H9 (cell line): ENCODE data around the gene TRIM38. TPM values are rescaled to one million over a fixed set of nuclear protein-coding genes. Genes with fewer than 3 reads are reported as not detected.
"Not testable (repeated sequence)": the region's sequence is repeated elsewhere in the genome, so short reads cannot be mapped to it uniquely, and the experiment has no call there.

Source experiments
- DNase-seq: peaks from one replicate; pipeline ENCODE4 v3.0.0-alpha.2; 2017
- H2AFZ ChIP-seq: one replicate; pipeline ENCODE4 v1.6.1; 2013; ENCODE audit warnings: mild to moderate bottlenecking, low read length, control low read depth, moderate library complexity
- H2AK5ac ChIP-seq: 2 replicates; pipeline ENCODE4 v1.6.1; 2013; ENCODE audit warnings: low read length, control low read depth, mixed read lengths; ENCODE audit not compliant: insufficient read length
- H2BK120ac ChIP-seq: one replicate; pipeline ENCODE4 v1.6.1; 2013; ENCODE audit warnings: low read depth, mild to moderate bottlenecking, low read length, control low read depth, inconsistent platforms; ENCODE audit not compliant: poor library complexity, severe bottlenecking
- H2BK12ac ChIP-seq: 2 replicates; pipeline ENCODE4 v1.6.1; 2013; ENCODE audit warnings: low read length, control low read depth, mixed read lengths, low read depth; ENCODE audit not compliant: insufficient read length
- H2BK15ac ChIP-seq: 2 replicates; pipeline ENCODE4 v1.6.1; 2013; ENCODE audit warnings: low read depth, low read length, control low read depth
- H2BK20ac ChIP-seq: one replicate; pipeline ENCODE4 v1.6.1; 2013; ENCODE audit warnings: low read depth, mild to moderate bottlenecking, low read length, control low read depth, inconsistent platforms; ENCODE audit not compliant: poor library complexity, severe bottlenecking
- H2BK5ac ChIP-seq: 2 replicates; pipeline ENCODE4 v1.6.1; 2013; ENCODE audit warnings: low read length, control low read depth, mixed read lengths; ENCODE audit not compliant: insufficient read length
- H3K14ac ChIP-seq: 2 replicates; pipeline ENCODE4 v1.6.1; 2013; ENCODE audit warnings: low read length, control low read depth; ENCODE audit not compliant: insufficient read depth
- H3K18ac ChIP-seq: 2 replicates; pipeline ENCODE4 v1.6.1; 2013; ENCODE audit warnings: low read depth, mild to moderate bottlenecking, mixed read lengths, low read length, control low read depth; ENCODE audit not compliant: insufficient read length
- H3K23ac ChIP-seq: 2 replicates; pipeline ENCODE4 v1.6.1; 2013; ENCODE audit warnings: low read length, control low read depth, mixed read lengths, low read depth; ENCODE audit not compliant: insufficient read length
- H3K23me2 ChIP-seq: 2 replicates; pipeline ENCODE4 v1.6.1; 2013; ENCODE audit warnings: low read depth, mild to moderate bottlenecking, mixed read lengths, low read length, control low read depth; ENCODE audit not compliant: insufficient read length, poor library complexity, severe bottlenecking
- H3K27ac ChIP-seq: 2 replicates; pipeline ENCODE4 v1.5.1; 2013; ENCODE audit warnings: low read length, control low read depth, mixed read lengths, low read depth; ENCODE audit not compliant: insufficient read length
- H3K27me3 ChIP-seq: 2 replicates; pipeline ENCODE4 v1.6.1; 2013; ENCODE audit warnings: low read length, control low read depth, inconsistent platforms; ENCODE audit not compliant: insufficient read depth
- H3K4ac ChIP-seq: 2 replicates; pipeline ENCODE4 v1.6.1; 2013; ENCODE audit warnings: low read depth, mild to moderate bottlenecking, control low read depth, inconsistent platforms, low read length, moderate library complexity
- H3K4me1 ChIP-seq: 2 replicates; pipeline ENCODE4 v1.6.1; 2013; ENCODE audit warnings: low read length, control low read depth, inconsistent platforms; ENCODE audit not compliant: insufficient read depth
- H3K4me2 ChIP-seq: 2 replicates; pipeline ENCODE4 v1.6.1; 2013; ENCODE audit warnings: low read length, control low read depth, mixed read lengths; ENCODE audit not compliant: insufficient read length, insufficient read depth
- H3K56ac ChIP-seq: 2 replicates; pipeline ENCODE4 v1.6.1; 2013; ENCODE audit warnings: low read depth, mild to moderate bottlenecking, mixed read lengths, low read length, control low read depth; ENCODE audit not compliant: insufficient read length
- H3K79me1 ChIP-seq: 2 replicates; pipeline ENCODE4 v1.6.1; 2013; ENCODE audit warnings: low read depth, mild to moderate bottlenecking, moderate library complexity, low read length, control low read depth, inconsistent platforms; ENCODE audit not compliant: insufficient read depth, poor library complexity, severe bottlenecking
- H3K79me2 ChIP-seq: 2 replicates; pipeline ENCODE4 v1.6.1; 2013; ENCODE audit warnings: low read length, control low read depth, inconsistent platforms; ENCODE audit not compliant: insufficient read depth
- H3K9ac ChIP-seq: 2 replicates; pipeline ENCODE4 v1.6.1; 2013; ENCODE audit warnings: low read length, control low read depth, mixed read lengths; ENCODE audit not compliant: insufficient read length; ENCODE audit errors: extremely low read depth
- H3K9me3 ChIP-seq: one replicate; pipeline ENCODE4 v1.6.1; 2013; ENCODE audit warnings: low read depth, low read length, inconsistent platforms; ENCODE audit not compliant: control insufficient read depth
- H3T11ph ChIP-seq: one replicate; pipeline ENCODE4 v1.6.1; 2013; ENCODE audit warnings: mild to moderate bottlenecking, low read length, control low read depth, inconsistent platforms
- H4K20me1 ChIP-seq: one replicate; pipeline ENCODE4 v1.6.1; 2013; ENCODE audit not compliant: control insufficient read depth, insufficient read length, insufficient read depth
- H4K5ac ChIP-seq: 2 replicates; pipeline ENCODE4 v1.6.1; 2013; ENCODE audit warnings: low read depth, mild to moderate bottlenecking, mixed read lengths, low read length, control low read depth; ENCODE audit not compliant: insufficient read length
- H4K8ac ChIP-seq: replicated peaks from 2 replicates; pipeline ENCODE4 v1.6.1; 2013; ENCODE audit warnings: low read length, control low read depth, mixed read lengths, low read depth; ENCODE audit not compliant: insufficient read length
- H4K91ac ChIP-seq: 2 replicates; pipeline ENCODE4 v1.6.1; 2013; ENCODE audit warnings: low read depth, mild to moderate bottlenecking, moderate library complexity, mixed read lengths, low read length, control low read depth; ENCODE audit not compliant: insufficient read length
- H3K27ac Mint-ChIP-seq, 3 experiments: 2 replicates in 2 of 3; 3 replicates in 1 of 3; pipeline ENCODE4 v1.8.0; 2020 to 2021; ENCODE audit warnings: mixed read lengths in 3 of 3, mild to moderate bottlenecking in 1 of 3, moderate library complexity in 1 of 3
- H3K27me3 Mint-ChIP-seq: 2 replicates; pipeline ENCODE4 v1.8.0; 2021; ENCODE audit warnings: low read depth, mild to moderate bottlenecking, moderate library complexity, mixed read lengths
- H3K36me3 Mint-ChIP-seq, 3 experiments: 2 replicates in 2 of 3; 3 replicates in 1 of 3; pipeline ENCODE4 v1.8.0; 2020 to 2021; ENCODE audit warnings: low read depth in 3 of 3, mixed read lengths in 3 of 3; ENCODE audit not compliant: insufficient read depth in 1 of 3
- H3K4me1 Mint-ChIP-seq, 2 experiments: 2 replicates each; pipeline ENCODE4 v1.8.0; 2020; ENCODE audit warnings: mixed read lengths in 2 of 2
- H3K4me3 Mint-ChIP-seq, 2 experiments: 2 replicates in 1 of 2; 3 replicates in 1 of 2; pipeline ENCODE4 v1.8.0; 2020 to 2021; ENCODE audit warnings: mild to moderate bottlenecking in 2 of 2, mixed read lengths in 2 of 2, moderate library complexity in 1 of 2
- H3K9me3 Mint-ChIP-seq, 2 experiments: 2 replicates in 1 of 2; 3 replicates in 1 of 2; pipeline ENCODE4 v1.8.0; 2020; ENCODE audit warnings: mild to moderate bottlenecking in 2 of 2, mixed read lengths in 2 of 2, moderate library complexity in 1 of 2
- CTCF ChIP-seq: fragments of 200-600 bp; sonication (generic); conservative IDR thresholded peaks from 3 replicates; pipeline ENCODE4 v1.8.0; 2021; ENCODE audit warnings: antibody characterized with exemption, mild to moderate bottlenecking
- WGBS: extraction: QIAGEN DNeasy Blood & Tissue Kit; methylation state at CpG from one replicate; pipeline ENCODE4 v1.1.7; 2013; ENCODE audit warnings: missing lambda C conversion rate, low lambda C conversion rate, mixed read lengths; ENCODE audit not compliant: insufficient read length; ENCODE audit errors: extremely low coverage; 5-methylcytosine and 5-hydroxymethylcytosine counted together
- total RNA-seq: library from RNA; stranded (reverse); gene quantifications from 2 replicates; pipeline ENCODE4 v1.2.1, GENCODE V29; 2021

The TRIM38 gene
- total RNA-seq, 1 experiment from 2014 or later = 0.61 TPM

- Histone ChIP-seq H2BK5ac (no peak overlapping the region), H2AFZ (no peak overlapping the region), H3K27ac (no peak overlapping the region), H3K27me3 (no peaks in the 10 kb centered on the region), H3K9ac (no peak overlapping the region), H2AK5ac (no peak overlapping the region), H2BK20ac (no peak overlapping the region), H3K18ac (no peak overlapping the region), H4K20me1 (no peaks in the 10 kb centered on the region), H2BK15ac (no peak overlapping the region), H3K9me3 (no peaks in the 10 kb centered on the region), H3T11ph (no peak overlapping the region), H4K91ac (no peak overlapping the region), H4K5ac (no peak overlapping the region), H2BK12ac (no peak overlapping the region), H3K23ac (no peak overlapping the region), H3K56ac (no peak overlapping the region), H4K8ac (no peak overlapping the region), H3K4ac (no peak overlapping the region), H3K79me1 (no peaks in the 10 kb centered on the region), H2BK120ac (no peak overlapping the region), H3K14ac (no peak overlapping the region), H3K4me1 (no peaks in the 10 kb centered on the region; the same call in 1 of the 2 replicates), H3K4me2 (no peak overlapping the region), H3K23me2 (no peaks in the 10 kb centered on the region), H3K79me2 (no peaks in the 10 kb centered on the region)
- H3K4me1 Mint-ChIP-seq = peaks cover 27 to 29% of the 10 kb centered on the region in 2 experiments
- no peaks in the 10 kb centered on the region for H3K9me3 Mint-ChIP-seq
- H3K4me3 Mint-ChIP-seq = no peak overlapping the region
- H3K36me3 Mint-ChIP-seq = no peaks in the 10 kb centered on the region; a peak in 1 of 7 replicates
- H3K27me3 Mint-ChIP-seq = no peaks in the 10 kb centered on the region
- no peak for DNase-seq
- no peak for TF ChIP-seq CTCF
- H3K27ac Mint-ChIP-seq = no peak overlapping the region
Measured at GRCh38 chr6:26006086-26006939, 43.7 kb downstream of the TRIM38 start.

- not testable (repeated sequence) for H4K91ac ChIP-seq, H3K56ac ChIP-seq, H2BK120ac ChIP-seq, H2BK12ac ChIP-seq, H3K23me2 ChIP-seq, H3K4me2 ChIP-seq, H3K27ac Mint-ChIP-seq, H3K4me1 ChIP-seq, H2BK5ac ChIP-seq, H3K79me2 ChIP-seq, H3K9me3 ChIP-seq, H3T11ph ChIP-seq, H3K4ac ChIP-seq, H3K9me3 Mint-ChIP-seq, H3K23ac ChIP-seq, H3K27me3 ChIP-seq, H4K5ac ChIP-seq, H2AK5ac ChIP-seq, H3K27ac ChIP-seq, DNase-seq, H4K8ac ChIP-seq, H2BK20ac ChIP-seq, H3K9ac ChIP-seq, H2AFZ ChIP-seq, H3K36me3 Mint-ChIP-seq, H2BK15ac ChIP-seq, H3K18ac ChIP-seq, H4K20me1 ChIP-seq, H3K4me3 Mint-ChIP-seq, H3K79me1 ChIP-seq, H3K27me3 Mint-ChIP-seq, H3K14ac ChIP-seq
- peaks cover 26 to 27% of the 10 kb centered on the region in 2 experiments for H3K4me1 Mint-ChIP-seq
- WGBS = no CpG with 5 or more reads among the region's 1 CpG
Measured at GRCh38 chr6:26006940-26007305, 44.3 kb downstream of the TRIM38 start.
